HepG2 (cell line): ENCODE measurements around the gene MINDY1. TPM values are rescaled to one million over a fixed set of nuclear protein-coding genes. Genes with fewer than 3 reads are reported as not detected.

ENCODE experiments used
- ATF1 ChIP-seq: IDR thresholded peaks from 2 replicates; pipeline ENCODE4 v1.6.1; 2016; ENCODE audit warnings: mild to moderate bottlenecking, control low read depth
- CBX2 ChIP-seq, 2 experiments: fragments of 200-600 bp in 1 of 2; sonication (generic); formaldehyde crosslinking in 1 of 2; IDR thresholded peaks; 2 replicates each; pipeline versions ENCODE4 v1.7.0 to v1.8.1; 2018 to 2022; ENCODE audit warnings: low read depth in 2 of 2, low read length in 1 of 2, mild to moderate bottlenecking in 1 of 2, missing genetic modification reagents in 1 of 2
- CERS6 ChIP-seq: sonication (generic); formaldehyde crosslinking; IDR thresholded peaks from 2 replicates; pipeline ENCODE4 v1.5.0; 2020; ENCODE audit warnings: missing genetic modification reagents
- GTF2F1 ChIP-seq: fragments of 150-350 bp; IDR thresholded peaks from 2 replicates; pipeline ENCODE4 v1.6.1; 2014; ENCODE audit warnings: low read length
- GTF3A ChIP-seq: sonication (generic); formaldehyde crosslinking; conservative IDR thresholded peaks from 2 replicates; pipeline ENCODE4 v1.4.0; 2020; ENCODE audit warnings: mild to moderate bottlenecking, missing genetic modification reagents
- HINFP ChIP-seq: sonication (generic); formaldehyde crosslinking; IDR thresholded peaks from 2 replicates; pipeline ENCODE4 v1.4.0; 2020; ENCODE audit warnings: low read depth, mild to moderate bottlenecking, missing genetic modification reagents
- HNF1B ChIP-seq: sonication (generic); formaldehyde crosslinking; IDR thresholded peaks from 2 replicates; pipeline ENCODE4 v1.5.1; 2020; ENCODE audit warnings: mild to moderate bottlenecking, moderate library complexity, missing genetic modification reagents
- IRF2 ChIP-seq: IDR thresholded peaks from 2 replicates; pipeline ENCODE4 v1.6.1; 2018; ENCODE audit warnings: missing genetic modification reagents, missing compliant biosample characterization
- MED1 ChIP-seq: sonication (generic); formaldehyde crosslinking; IDR thresholded peaks from 2 replicates; pipeline ENCODE4 v1.4.0; 2020; ENCODE audit warnings: missing genetic modification reagents
- MIER2 ChIP-seq: IDR thresholded peaks from 2 replicates; pipeline ENCODE4 v1.6.1; 2016; ENCODE audit warnings: missing biosample characterization, missing genetic modification reagents
- MNT ChIP-seq: fragments of 450-650 bp; IDR thresholded peaks from 2 replicates; pipeline ENCODE4 v1.6.1; 2016
- PHF20 ChIP-seq: sonication (generic); formaldehyde crosslinking; IDR thresholded peaks from 2 replicates; pipeline ENCODE4 v1.5.0; 2020; ENCODE audit warnings: mild to moderate bottlenecking, missing genetic modification reagents
- POLR2AphosphoS2 ChIP-seq: IDR thresholded peaks from 2 replicates; pipeline ENCODE4 v1.6.1; 2011; ENCODE audit warnings: low read depth, low read length, improper control_type of control experiment
- RFXANK ChIP-seq: IDR thresholded peaks from 2 replicates; pipeline ENCODE4 v1.6.1; 2016
- RORA ChIP-seq: sonication (generic); formaldehyde crosslinking; IDR thresholded peaks from 2 replicates; pipeline ENCODE4 v1.5.0; 2020; ENCODE audit warnings: mild to moderate bottlenecking, missing genetic modification reagents, moderate library complexity
- SP2 ChIP-seq: sonication (generic); formaldehyde crosslinking; IDR thresholded peaks from 2 replicates; pipeline ENCODE4 v1.5.1; 2020; ENCODE audit warnings: mild to moderate bottlenecking, missing genetic modification reagents
- SUZ12 ChIP-seq: fragments of 150-350 bp; IDR thresholded peaks from 2 replicates; pipeline ENCODE4 v1.6.1; 2014; ENCODE audit warnings: low read depth, low read length
- ZFP41 ChIP-seq: sonication (generic); formaldehyde crosslinking; IDR thresholded peaks from 2 replicates; pipeline ENCODE4 v1.4.0; 2020; ENCODE audit warnings: mild to moderate bottlenecking, missing genetic modification reagents, borderline replicate concordance
- ZMYM4 ChIP-seq: sonication (generic); formaldehyde crosslinking; IDR thresholded peaks from 2 replicates; pipeline ENCODE4 v1.8.1; 2023; ENCODE audit warnings: mild to moderate bottlenecking, missing genetic modification reagents
- ZNF510 ChIP-seq: sonication (generic); formaldehyde crosslinking; IDR thresholded peaks from 2 replicates; pipeline ENCODE4 v1.4.0; 2020; ENCODE audit warnings: low read depth, mild to moderate bottlenecking, missing genetic modification reagents
- ZNF543 ChIP-seq: sonication (generic); formaldehyde crosslinking; IDR thresholded peaks from 2 replicates; pipeline ENCODE4 v1.4.0; 2020; ENCODE audit warnings: mild to moderate bottlenecking, missing genetic modification reagents
- ZNF614 ChIP-seq: IDR thresholded peaks from 2 replicates; pipeline ENCODE4 v1.6.1; 2018; ENCODE audit warnings: missing biosample characterization, missing genetic modification reagents, inconsistent platforms, borderline replicate concordance
- ZNF839 ChIP-seq: sonication (generic); formaldehyde crosslinking; IDR thresholded peaks from 2 replicates; pipeline ENCODE4 v1.4.0; 2020; ENCODE audit warnings: missing genetic modification reagents, mild to moderate bottlenecking, borderline replicate concordance
- ZZZ3 ChIP-seq: sonication (generic); formaldehyde crosslinking; IDR thresholded peaks from 2 replicates; pipeline ENCODE4 v1.4.0; 2020; ENCODE audit warnings: missing genetic modification reagents, mild to moderate bottlenecking, borderline replicate concordance
- polyA plus RNA-seq, 8 experiments: library from polyadenylated mRNA; depleted of rRNA in 3 of 8; stranded (reverse) in 7 of 8; unstranded in 1 of 8; fragments of >200 nt; fragmentation: Illumina TruSeq in 4 of 8; extraction: Trizol in 4 of 8; gene quantifications; 2 replicates each; pipeline versions ENCODE4 v1.2.1 to v1.2.3, GENCODE V29; 2011 to 2016; ENCODE audit warnings: low read depth in 4 of 8, missing spikeins in 1 of 8, mixed read lengths in 1 of 8; ENCODE audit not compliant: insufficient read depth in 1 of 8
- total RNA-seq, 5 experiments: library from RNA; depleted of rRNA; stranded (reverse); fragments of >200 nt; fragmentation: Illumina TruSeq; extraction: Trizol; gene quantifications; 2 replicates each; pipeline ENCODE4 v1.2.3, GENCODE V29; 2016; ENCODE audit warnings: low read depth in 1 of 5
- TF ChIP-seq, protein P1 (sequence below): sonication (generic); formaldehyde crosslinking; IDR thresholded peaks from 2 replicates; pipeline ENCODE4 v1.5.1; 2020; ENCODE audit warnings: missing genetic modification reagents, mild to moderate bottlenecking, borderline replicate concordance

Gene MINDY1
- total and polyA plus RNA-seq, 2 of the 13 experiments (the other 11 are each of a cell fraction or from before 2014, with no cell fraction given) = 11.1 to 15.0 TPM

GRCh38 chr1:150971583-150972416, 34.9 kb downstream of the MINDY1 start (continued):
- TF ChIP-seq POLR2AphosphoS2 (no peak), MIER2 (no peak), CERS6 (CRISPR knock-in tag) (no peak), ZMYM4 (no peak; the same call in 1 of the 2 replicates), PHF20 (CRISPR knock-in tag) (no peak), HNF1B (CRISPR knock-in tag) (no peak), CBX2 (IDR thresholded peaks at IDR 0.05; ENCODE audit: low read depth, low read length) (no peak), CBX2 (CRISPR knock-in tag; IDR thresholded peaks at IDR 0.05; ENCODE audit: low read depth) (no peak), GTF3A (no peak), ZFP41 (CRISPR knock-in tag) (no peak), RORA (CRISPR knock-in tag) (no peak), ZNF839 (no peak), MED1 (CRISPR knock-in tag) (no peak), ZNF510 (CRISPR knock-in tag) (0 out of 2 replicates have a peak, but pooled peaks have one; percentile 2), HINFP (CRISPR knock-in tag) (no peak), ZZZ3 (CRISPR knock-in tag) (no peak), MNT (peak; percentile 2; the same call in 1 of the 2 replicates), GTF2F1 (no peak), ZNF543 (CRISPR knock-in tag) (peak; percentile 67; the same call in 1 of the 2 replicates), SUZ12 (no peak), SP2 (no peak; the same call in 1 of the 2 replicates), ATF1 (CRISPR knock-in tag) (no peak), ZNF614 (CRISPR knock-in tag) (no peak), IRF2 (CRISPR knock-in tag) (peak; percentile 12; the same call in 1 of the 2 replicates), RFXANK (CRISPR knock-in tag) (no peak)
- TF ChIP-seq, protein P1, sequence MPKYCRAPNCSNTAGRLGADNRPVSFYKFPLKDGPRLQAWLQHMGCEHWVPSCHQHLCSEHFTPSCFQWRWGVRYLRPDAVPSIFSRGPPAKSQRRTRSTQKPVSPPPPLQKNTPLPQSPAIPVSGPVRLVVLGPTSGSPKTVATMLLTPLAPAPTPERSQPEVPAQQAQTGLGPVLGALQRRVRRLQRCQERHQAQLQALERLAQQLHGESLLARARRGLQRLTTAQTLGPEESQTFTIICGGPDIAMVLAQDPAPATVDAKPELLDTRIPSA = no peak
